Transverse colon (tissue), 4 donors: Measurements from ENCODE around the gene IFNA6. TPM values are rescaled to one million over a fixed set of nuclear protein-coding genes. Genes with fewer than 3 reads are reported as not detected.

Experiments
- DNase-seq: peaks from one replicate; pipeline ENCODE4 v3.0.0-alpha.2; 2019
- H3K27ac ChIP-seq, 4 donors: fragments of 200-600 bp; sonication (generic); 2 replicates each; pipeline ENCODE4 v1.5.1; 2016 to 2018; ENCODE audit warnings: inconsistent platforms in 4 of 4
- H3K27me3 ChIP-seq: fragments of 200-600 bp; sonication (generic); 2 replicates; pipeline ENCODE4 v1.5.1; 2017; ENCODE audit warnings: inconsistent platforms
- H3K36me3 ChIP-seq, 4 donors: fragments of 200-600 bp; sonication (generic); 2 replicates each; pipeline ENCODE4 v1.5.1; 2017 to 2019; ENCODE audit warnings: inconsistent platforms in 4 of 4
- H3K4me1 ChIP-seq, 4 donors: fragments of 200-600 bp; sonication (generic); 2 replicates each; pipeline ENCODE4 v1.5.1; 2017 to 2020; ENCODE audit warnings: inconsistent platforms in 4 of 4
- H3K4me3 ChIP-seq, 4 donors: fragments of 200-600 bp; sonication (generic); 1 replicate in 1 of 4; 2 replicates in 3 of 4; pipeline versions ENCODE4 v1.5.1 to v1.6.1; 2017 to 2019; ENCODE audit warnings: inconsistent platforms in 4 of 4
- H3K9me3 ChIP-seq, 2 donors: fragments of 200-600 bp; sonication (generic); 2 replicates each; pipeline ENCODE4 v1.5.1; 2017 to 2019; ENCODE audit warnings: inconsistent platforms in 2 of 2
- CTCF ChIP-seq, 5 experiments: fragments of 200-600 bp in 3 of 5; fragments of 450-650 bp in 2 of 5; sonication (generic) in 3 of 5; IDR thresholded peaks; 1 replicate in 2 of 5; 2 replicates in 3 of 5; pipeline ENCODE4 v1.5.1; 2016 to 2017; ENCODE audit warnings: antibody characterized with exemption in 5 of 5, inconsistent platforms in 3 of 5, mild to moderate bottlenecking in 2 of 5, moderate library complexity in 1 of 5
- EP300 ChIP-seq: sonication (generic); formaldehyde crosslinking; IDR thresholded peaks from one replicate; pipeline ENCODE4 v1.6.1; 2017; ENCODE audit warnings: antibody characterized with exemption, low read depth
- POLR2A ChIP-seq: fragments of 450-650 bp; IDR thresholded peaks from one replicate; pipeline ENCODE4 v1.6.1; 2016; ENCODE audit warnings: antibody characterized with exemption, mild to moderate bottlenecking, moderate library complexity
- WGBS, 2 donors: methylation state at CpG; one replicate each; pipeline ENCODE4 v1.1.5; 2018; ENCODE audit warnings: low coverage in 1 of 2; 5-methylcytosine and 5-hydroxymethylcytosine counted together
- in situ Hi-C, 4 donors: fragments of 200-750 bp; cut with MboI; loops; one replicate each; pipeline versions ENCODE4 v1.15.0 to v1.15.1; 2017; ENCODE audit warnings: low sequenced_read_pairs in 3 of 4, low pct_ligation_motif_present in 1 of 4, low pct_unique_long_range_greater_than_20kb in 1 of 4
- intact Hi-C: fragments of 100-400 bp; cut with DNase I; formaldehyde crosslinking; loops from one replicate; pipeline ENCODE4 v1.15.1; 2023; ENCODE audit warnings: low total_unique reads
- total RNA-seq, 4 donors: library from RNA; depleted of rRNA; stranded (reverse); fragments of >200 nt; gene quantifications; one replicate each; pipeline ENCODE4 v1.1.0, GENCODE V29; 2016

The IFNA6 gene
- total RNA-seq, 4 donors from 2014 or later: not detected

- TF ChIP-seq CTCF (IDR thresholded peaks at IDR 0.05): no peak
- TF ChIP-seq EP300: no peak
- TF ChIP-seq POLR2A: no peak
- Histone ChIP-seq H3K9me3 (no peaks in the 10 kb centered on the region), H3K27me3 (peaks cover 19% of the 10 kb centered on the region), H3K4me1 (no peaks in the 10 kb centered on the region), H3K36me3 (no peaks in the 10 kb centered on the region), H3K4me3 (no peak within 1 kb of the TSS), H3K27ac (no peak within 1 kb of the TSS)
- 47 to 73% methylated on average over 2 of the region's 2 CpGs for WGBS, 2 donors
- in situ Hi-C loops (loop anchor here in 2 of 4 donors (25.0 kb wide), 2 partner anchors 132 to 482 kb away; partner anchors contain the start of gene IFNA1 (in 1 of the 2)), intact Hi-C loops (no loop called here)
- no peak for DNase-seq
Observed at GRCh38 chr9:21305213-21305612, 45.5 kb downstream of the IFNA6 start, which contains the start of gene IFNA5. Gene IFNA5 (minus strand): TSS chr9:21305313. CDS start chr9:21305256, 57 bp downstream.

Other genes with a start within 250 kb of the IFNA6 start
- not detected for gene IFNW1, start 209.1 kb downstream of the IFNA6 start, total RNA-seq
- gene IFNA21, start 184.2 kb downstream of the IFNA6 start, total RNA-seq: not detected
- not detected for gene IFNA4, start 163.3 kb downstream of the IFNA6 start, total RNA-seq
- not detected for gene IFNA7, start 148.7 kb downstream of the IFNA6 start, total RNA-seq
- gene IFNA10, start 143.7 kb downstream of the IFNA6 start, total RNA-seq: not detected
- not detected for gene IFNA16, start 133.6 kb downstream of the IFNA6 start, total RNA-seq
- gene IFNA17, start 122.7 kb downstream of the IFNA6 start, total RNA-seq: not detected
- gene IFNA14, start 110.9 kb downstream of the IFNA6 start, total RNA-seq: not detected
- gene IFNA5, start 45.6 kb downstream of the IFNA6 start, total RNA-seq: not detected
- 10 to 100 TPM in 3 of 4 donors, 1 to 10 TPM in 1; 4.6 to 27.2 (median 19.5) TPM for gene KLHL9, start 15.5 kb downstream of the IFNA6 start, total RNA-seq
- gene IFNA13, start 17.2 kb upstream of the IFNA6 start, total RNA-seq: not detected
- not detected for gene IFNA2, start 34.5 kb upstream of the IFNA6 start, total RNA-seq
- not detected for gene IFNA8, start 58.2 kb upstream of the IFNA6 start, total RNA-seq
- not detected for gene IFNA1, start 89.6 kb upstream of the IFNA6 start, total RNA-seq
- not detected for gene IFNE, start 131.4 kb upstream of the IFNA6 start, total RNA-seq